Activated naive CD4-positive, alpha-beta T cell treated with anti-CD3 and anti-CD28 coated beads, Interleukin-2, amount 50 U/mL, for 72 hours (primary cell): ENCODE results near the gene GULP1. TPM values are rescaled to one million over a fixed set of nuclear protein-coding genes. Genes with fewer than 3 reads are reported as not detected.

Experiments
- ATAC-seq, 2 donors: fragments of 150-1000 bp; cut with Tn5 transposase; 2 replicates each; pipeline ENCODE4 v1.10.0; 2021; ENCODE audit warnings: mild to moderate bottlenecking in 2 of 2, moderate library complexity in 2 of 2
- DNase-seq, 2 donors: peaks; one replicate each; pipeline ENCODE4 v3.0.0; 2021 to 2022; ENCODE audit warnings: low spot score in 2 of 2
- H3K27ac Mint-ChIP-seq, 2 donors: one replicate each; pipeline ENCODE4 v1.8.0; 2022; ENCODE audit warnings: mild to moderate bottlenecking in 2 of 2, mixed read lengths in 2 of 2
- H3K36me3 Mint-ChIP-seq, 2 donors: one replicate each; pipeline ENCODE4 v1.8.0; 2022; ENCODE audit warnings: mixed read lengths in 2 of 2
- H3K9me3 Mint-ChIP-seq, 2 donors: one replicate each; pipeline ENCODE4 v1.8.0; 2022; ENCODE audit warnings: mixed read lengths in 2 of 2
- total RNA-seq, 2 donors: library from RNA; stranded (reverse); gene quantifications; one replicate each; pipeline ENCODE4 v1.2.3, GENCODE V29; 2022

The GULP1 gene
- total RNA-seq, 2 donors from 2014 or later, result not detected

GRCh38 chr2:188314314-188315054, 22.8 kb downstream of the GULP1 start:
- peaks cover 0 to 6% of the 10 kb centered on the region in 2 donors for H3K36me3 Mint-ChIP-seq
- H3K9me3 Mint-ChIP-seq, result peaks cover 0 to 7% of the 10 kb centered on the region in 2 donors
- ATAC-seq (no peak), DNase-seq (no peak)
- no peak overlapping the region for H3K27ac Mint-ChIP-seq

GRCh38 chr2:188315750-188316149, 24.1 kb downstream of the GULP1 start:
- Mint-ChIP-seq H3K9me3 (peaks cover 0 to 7% of the 10 kb centered on the region in 2 donors), H3K36me3 (peaks cover 0 to 6% of the 10 kb centered on the region in 2 donors), H3K27ac (no peak overlapping the region)
- ATAC-seq (no peak), DNase-seq (no peak)

DNA sequence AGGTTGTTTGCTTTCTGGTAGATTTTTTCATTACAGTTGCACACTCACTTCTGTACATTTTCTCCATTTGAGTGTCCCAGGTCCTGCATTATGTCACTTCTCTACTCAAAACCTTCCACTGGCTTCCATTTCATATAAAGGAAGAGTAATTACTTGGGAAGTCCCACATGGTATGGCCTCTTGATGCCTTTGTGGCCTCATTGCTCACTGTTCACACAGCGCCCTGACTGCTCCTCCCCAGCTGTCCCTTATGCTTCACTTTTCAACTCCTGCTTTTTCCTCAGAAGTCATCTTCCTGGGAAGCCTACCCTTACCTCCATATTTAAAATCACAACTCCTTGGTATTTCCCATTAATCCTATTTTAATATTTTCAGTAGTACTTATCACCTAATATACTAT, 24.7 kb downstream of the GULP1 start:
- Mint-ChIP-seq H3K27ac (no peak overlapping the region), H3K9me3 (peaks cover 0 to 7% of the 10 kb centered on the region in 2 donors), H3K36me3 (peaks cover 0 to 6% of the 10 kb centered on the region in 2 donors)
- no peak for ATAC-seq
- no peak for DNase-seq

GRCh38 chr2:188316791-188317423, 25.2 kb downstream of the GULP1 start:
- DNase-seq (no peak), ATAC-seq (no peak)
- Mint-ChIP-seq H3K36me3 (peaks cover 0 to 6% of the 10 kb centered on the region in 2 donors), H3K9me3 (peaks cover 0 to 7% of the 10 kb centered on the region in 2 donors), H3K27ac (no peak overlapping the region)

GRCh38 chr2:188318161-188318749, 26.6 kb downstream of the GULP1 start:
- Mint-ChIP-seq H3K9me3 (peaks cover 0 to 7% of the 10 kb centered on the region in 2 donors), H3K36me3 (peaks cover 0 to 6% of the 10 kb centered on the region in 2 donors), H3K27ac (no peak overlapping the region)
- no peak for ATAC-seq
- no peak for DNase-seq

- H3K27ac Mint-ChIP-seq, result no peak overlapping the region
- H3K36me3 Mint-ChIP-seq, result peaks cover 0 to 2% of the 10 kb centered on the region in 2 donors
- DNase-seq, result no peak
- peaks cover 0 to under 1% of the 10 kb centered on the region in 2 donors for H3K9me3 Mint-ChIP-seq
- no peak for ATAC-seq
Measured at GRCh38 chr2:188319838-188320237, 28.2 kb downstream of the GULP1 start.

- ATAC-seq (no peak), DNase-seq (no peak)
- Mint-ChIP-seq H3K36me3 (no peaks in the 10 kb centered on the region), H3K27ac (no peak overlapping the region), H3K9me3 (no peaks in the 10 kb centered on the region)
Measured at GRCh38 chr2:188320861-188321260, 29.2 kb downstream of the GULP1 start.

DNA sequence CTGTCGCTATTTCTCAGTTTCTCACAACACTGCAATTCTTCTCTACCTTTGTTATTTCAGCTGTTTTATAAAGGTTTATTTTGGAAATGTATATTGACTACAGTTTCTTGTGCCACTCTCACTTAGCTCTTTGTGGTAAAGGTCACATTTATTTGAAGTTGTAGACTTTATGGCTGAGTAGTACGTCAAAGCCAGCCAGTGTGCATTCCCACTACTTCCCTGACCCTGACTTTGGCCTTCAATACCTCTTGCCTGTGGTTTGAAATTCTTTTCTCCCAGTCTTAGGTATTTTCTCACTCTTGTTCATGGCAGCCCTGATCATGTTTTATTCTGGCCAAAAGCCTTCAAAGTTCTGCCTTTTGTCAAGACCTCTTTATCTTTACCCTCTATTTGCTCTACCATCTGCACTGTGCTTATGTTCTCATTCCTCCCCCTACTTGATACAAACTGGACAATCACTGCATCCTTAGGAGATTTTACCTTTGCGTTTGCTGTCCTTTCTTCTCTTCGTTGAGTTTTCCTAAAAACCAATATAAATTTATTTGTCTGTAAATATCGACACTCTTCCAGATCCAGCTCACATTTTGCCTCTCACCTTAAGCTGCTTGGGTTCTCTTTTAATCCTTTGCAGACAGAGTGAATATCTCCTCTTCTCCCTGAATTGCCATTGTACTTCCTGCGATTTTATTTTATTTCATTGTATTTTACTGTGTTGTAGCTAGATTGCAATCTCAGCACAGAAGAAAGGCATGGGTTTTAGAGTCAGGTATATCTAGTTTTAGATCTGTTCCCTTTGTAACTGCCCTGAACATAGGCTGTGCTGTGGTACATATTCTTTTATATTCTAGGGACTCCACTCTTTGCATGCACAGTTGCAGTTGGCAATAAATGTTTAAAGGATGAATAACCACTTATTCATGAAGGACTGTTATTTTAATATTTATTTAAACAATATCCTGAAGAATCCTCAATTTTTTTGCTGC, 31.2 kb downstream of the GULP1 start:
- Mint-ChIP-seq H3K9me3 (no peaks in the 10 kb centered on the region), H3K27ac (no peak overlapping the region), H3K36me3 (no peaks in the 10 kb centered on the region)
- no peak for ATAC-seq
- DNase-seq, result no peak

DNA sequence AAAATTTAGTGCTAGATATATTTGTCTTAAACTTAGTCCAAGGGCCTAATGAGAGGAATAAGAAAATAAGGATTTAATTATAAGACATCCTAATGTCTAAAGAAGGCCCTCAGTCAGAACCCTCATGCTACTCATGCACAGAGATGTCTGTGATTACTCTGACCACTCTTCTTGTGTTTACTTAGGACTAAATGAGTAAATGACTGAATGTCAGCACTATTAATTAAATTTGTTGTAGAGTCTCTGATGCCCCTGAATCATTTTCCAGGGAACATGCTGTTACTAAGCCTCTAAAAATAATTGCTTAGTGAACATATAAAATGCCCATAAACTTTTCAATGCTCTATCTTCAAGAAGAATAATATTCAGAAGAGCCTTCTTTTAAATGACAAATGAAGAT, 32.4 kb downstream of the GULP1 start:
- Mint-ChIP-seq H3K27ac (no peak overlapping the region), H3K9me3 (no peaks in the 10 kb centered on the region), H3K36me3 (no peaks in the 10 kb centered on the region)
- no peak for ATAC-seq
- DNase-seq, result no peak

GRCh38 chr2:188326290-188326668, 34.6 kb downstream of the GULP1 start:
- no peak overlapping the region for H3K27ac Mint-ChIP-seq
- no peak for DNase-seq
- no peaks in the 10 kb centered on the region for H3K9me3 Mint-ChIP-seq
- no peaks in the 10 kb centered on the region for H3K36me3 Mint-ChIP-seq
- no peak for ATAC-seq

- Mint-ChIP-seq H3K9me3 (no peaks in the 10 kb centered on the region), H3K36me3 (no peaks in the 10 kb centered on the region), H3K27ac (no peak overlapping the region)
- ATAC-seq (no peak), DNase-seq (no peak)
Measured at GRCh38 chr2:188326669-188327301, 35.1 kb downstream of the GULP1 start.

DNA sequence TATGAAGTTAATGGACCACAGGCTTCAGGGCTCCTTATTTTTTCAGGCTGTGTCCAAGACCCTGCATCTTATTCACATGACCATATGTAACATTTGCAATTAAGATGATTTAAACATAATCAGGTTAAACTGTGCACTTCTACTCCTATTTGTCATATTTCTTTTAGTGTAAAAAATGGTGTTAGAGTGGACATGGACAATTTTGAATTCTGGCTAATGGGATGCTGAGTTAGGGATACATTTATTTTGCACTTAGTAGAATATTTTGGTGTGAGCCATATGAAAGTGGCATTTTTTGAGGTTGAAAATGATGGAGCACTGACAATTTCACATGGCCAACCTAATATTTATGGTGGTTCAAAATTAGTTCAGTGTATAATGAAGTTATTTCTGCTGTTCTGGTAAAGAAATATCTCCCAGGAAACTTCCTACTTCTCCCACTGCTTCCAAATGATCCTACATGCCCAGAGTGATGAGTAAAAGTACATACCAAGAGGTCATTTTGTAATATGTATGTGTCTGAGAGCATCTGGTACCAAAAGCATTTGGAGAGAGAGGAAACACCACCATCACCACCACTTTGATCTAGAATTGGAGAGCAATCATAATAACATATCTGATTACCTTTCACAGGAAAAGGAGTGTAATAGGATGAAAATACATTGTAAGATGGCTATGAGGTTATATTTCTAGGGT, 36.0 kb downstream of the GULP1 start:
- no peak for ATAC-seq
- no peak for DNase-seq
- Mint-ChIP-seq H3K27ac (no peak overlapping the region), H3K9me3 (no peaks in the 10 kb centered on the region), H3K36me3 (no peaks in the 10 kb centered on the region)

GRCh38 chr2:188328419-188328818, 36.7 kb downstream of the GULP1 start:
- no peak for DNase-seq
- H3K9me3 Mint-ChIP-seq, result no peaks in the 10 kb centered on the region
- no peak for ATAC-seq
- no peaks in the 10 kb centered on the region for H3K36me3 Mint-ChIP-seq
- H3K27ac Mint-ChIP-seq, result no peak overlapping the region

DNA sequence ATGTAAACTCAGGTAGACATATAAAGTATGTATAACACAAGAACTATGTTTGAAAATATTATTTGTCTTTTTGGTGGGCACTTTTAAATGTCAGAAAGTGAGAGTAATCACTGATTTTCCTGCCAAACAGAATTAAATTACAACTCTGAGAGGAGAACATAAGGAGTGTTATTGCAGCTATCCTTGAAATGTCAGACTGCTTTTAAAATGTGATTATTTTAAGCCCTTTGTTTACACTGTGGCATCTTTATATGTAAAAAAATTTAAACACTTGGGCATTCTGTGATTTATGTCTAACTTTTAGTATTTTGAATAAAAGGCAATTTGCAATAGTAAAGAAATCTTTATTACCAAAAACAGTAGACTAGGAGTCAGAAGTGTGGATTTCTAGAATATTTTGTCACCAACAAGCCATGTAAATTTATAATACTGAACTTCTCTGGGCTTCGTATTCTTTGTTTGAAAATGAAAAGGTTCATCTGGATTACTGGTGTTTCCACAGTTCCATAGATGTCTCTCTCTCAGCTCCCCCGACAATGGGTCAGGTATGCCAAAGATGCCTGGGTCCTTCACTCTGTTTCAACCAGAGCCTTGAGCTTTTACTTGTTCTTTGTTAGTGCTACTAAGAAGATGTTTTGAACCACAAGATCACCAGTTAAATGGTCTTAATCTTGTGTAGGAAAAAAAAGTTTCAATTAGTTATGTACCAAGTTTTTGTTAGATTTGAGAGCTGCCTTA, 38.8 kb downstream of the GULP1 start:
- Mint-ChIP-seq H3K36me3 (no peaks in the 10 kb centered on the region), H3K27ac (no peak overlapping the region), H3K9me3 (no peaks in the 10 kb centered on the region)
- DNase-seq, result no peak
- no peak for ATAC-seq

GRCh38 chr2:188332619-188333018, 40.9 kb downstream of the GULP1 start:
- Mint-ChIP-seq H3K9me3 (no peaks in the 10 kb centered on the region), H3K36me3 (no peaks in the 10 kb centered on the region), H3K27ac (no peak overlapping the region)
- no peak for ATAC-seq
- DNase-seq, result no peak
